H9 (cell line): Measurements from ENCODE around the gene ZDHHC17. TPM values are rescaled to one million over a fixed set of nuclear protein-coding genes. Genes with fewer than 3 reads are reported as not detected.
A peak's percentile ranks its signal among the peaks of the same experiment; 100 is the strongest.

Experiments
- DNase-seq: peaks from one replicate; pipeline ENCODE4 v3.0.0-alpha.2; 2017
- H2AFZ ChIP-seq: one replicate; pipeline ENCODE4 v1.6.1; 2013; ENCODE audit warnings: mild to moderate bottlenecking, low read length, control low read depth, moderate library complexity
- H2AK5ac ChIP-seq: 2 replicates; pipeline ENCODE4 v1.6.1; 2013; ENCODE audit warnings: low read length, control low read depth, mixed read lengths; ENCODE audit not compliant: insufficient read length
- H2BK120ac ChIP-seq: one replicate; pipeline ENCODE4 v1.6.1; 2013; ENCODE audit warnings: low read depth, mild to moderate bottlenecking, low read length, control low read depth, inconsistent platforms; ENCODE audit not compliant: poor library complexity, severe bottlenecking
- H2BK12ac ChIP-seq: 2 replicates; pipeline ENCODE4 v1.6.1; 2013; ENCODE audit warnings: low read length, control low read depth, mixed read lengths, low read depth; ENCODE audit not compliant: insufficient read length
- H2BK15ac ChIP-seq: 2 replicates; pipeline ENCODE4 v1.6.1; 2013; ENCODE audit warnings: low read depth, low read length, control low read depth
- H2BK20ac ChIP-seq: one replicate; pipeline ENCODE4 v1.6.1; 2013; ENCODE audit warnings: low read depth, mild to moderate bottlenecking, low read length, control low read depth, inconsistent platforms; ENCODE audit not compliant: poor library complexity, severe bottlenecking
- H2BK5ac ChIP-seq: 2 replicates; pipeline ENCODE4 v1.6.1; 2013; ENCODE audit warnings: low read length, control low read depth, mixed read lengths; ENCODE audit not compliant: insufficient read length
- H3K14ac ChIP-seq: 2 replicates; pipeline ENCODE4 v1.6.1; 2013; ENCODE audit warnings: low read length, control low read depth; ENCODE audit not compliant: insufficient read depth
- H3K18ac ChIP-seq: 2 replicates; pipeline ENCODE4 v1.6.1; 2013; ENCODE audit warnings: low read depth, mild to moderate bottlenecking, mixed read lengths, low read length, control low read depth; ENCODE audit not compliant: insufficient read length
- H3K23ac ChIP-seq: 2 replicates; pipeline ENCODE4 v1.6.1; 2013; ENCODE audit warnings: low read length, control low read depth, mixed read lengths, low read depth; ENCODE audit not compliant: insufficient read length
- H3K23me2 ChIP-seq: 2 replicates; pipeline ENCODE4 v1.6.1; 2013; ENCODE audit warnings: low read depth, mild to moderate bottlenecking, mixed read lengths, low read length, control low read depth; ENCODE audit not compliant: insufficient read length, poor library complexity, severe bottlenecking
- H3K27ac ChIP-seq: 2 replicates; pipeline ENCODE4 v1.5.1; 2013; ENCODE audit warnings: low read length, control low read depth, mixed read lengths, low read depth; ENCODE audit not compliant: insufficient read length
- H3K27me3 ChIP-seq: 2 replicates; pipeline ENCODE4 v1.6.1; 2013; ENCODE audit warnings: low read length, control low read depth, inconsistent platforms; ENCODE audit not compliant: insufficient read depth
- H3K4ac ChIP-seq: 2 replicates; pipeline ENCODE4 v1.6.1; 2013; ENCODE audit warnings: low read depth, mild to moderate bottlenecking, control low read depth, inconsistent platforms, low read length, moderate library complexity
- H3K4me1 ChIP-seq: 2 replicates; pipeline ENCODE4 v1.6.1; 2013; ENCODE audit warnings: low read length, control low read depth, inconsistent platforms; ENCODE audit not compliant: insufficient read depth
- H3K4me2 ChIP-seq: 2 replicates; pipeline ENCODE4 v1.6.1; 2013; ENCODE audit warnings: low read length, control low read depth, mixed read lengths; ENCODE audit not compliant: insufficient read length, insufficient read depth
- H3K56ac ChIP-seq: 2 replicates; pipeline ENCODE4 v1.6.1; 2013; ENCODE audit warnings: low read depth, mild to moderate bottlenecking, mixed read lengths, low read length, control low read depth; ENCODE audit not compliant: insufficient read length
- H3K79me1 ChIP-seq: 2 replicates; pipeline ENCODE4 v1.6.1; 2013; ENCODE audit warnings: low read depth, mild to moderate bottlenecking, moderate library complexity, low read length, control low read depth, inconsistent platforms; ENCODE audit not compliant: insufficient read depth, poor library complexity, severe bottlenecking
- H3K79me2 ChIP-seq: 2 replicates; pipeline ENCODE4 v1.6.1; 2013; ENCODE audit warnings: low read length, control low read depth, inconsistent platforms; ENCODE audit not compliant: insufficient read depth
- H3K9ac ChIP-seq: 2 replicates; pipeline ENCODE4 v1.6.1; 2013; ENCODE audit warnings: low read length, control low read depth, mixed read lengths; ENCODE audit not compliant: insufficient read length; ENCODE audit errors: extremely low read depth
- H3K9me3 ChIP-seq: one replicate; pipeline ENCODE4 v1.6.1; 2013; ENCODE audit warnings: low read depth, low read length, inconsistent platforms; ENCODE audit not compliant: control insufficient read depth
- H3T11ph ChIP-seq: one replicate; pipeline ENCODE4 v1.6.1; 2013; ENCODE audit warnings: mild to moderate bottlenecking, low read length, control low read depth, inconsistent platforms
- H4K20me1 ChIP-seq: one replicate; pipeline ENCODE4 v1.6.1; 2013; ENCODE audit not compliant: control insufficient read depth, insufficient read length, insufficient read depth
- H4K5ac ChIP-seq: 2 replicates; pipeline ENCODE4 v1.6.1; 2013; ENCODE audit warnings: low read depth, mild to moderate bottlenecking, mixed read lengths, low read length, control low read depth; ENCODE audit not compliant: insufficient read length
- H4K8ac ChIP-seq: replicated peaks from 2 replicates; pipeline ENCODE4 v1.6.1; 2013; ENCODE audit warnings: low read length, control low read depth, mixed read lengths, low read depth; ENCODE audit not compliant: insufficient read length
- H4K91ac ChIP-seq: 2 replicates; pipeline ENCODE4 v1.6.1; 2013; ENCODE audit warnings: low read depth, mild to moderate bottlenecking, moderate library complexity, mixed read lengths, low read length, control low read depth; ENCODE audit not compliant: insufficient read length
- H3K27ac Mint-ChIP-seq, 3 experiments: 2 replicates in 2 of 3; 3 replicates in 1 of 3; pipeline ENCODE4 v1.8.0; 2020 to 2021; ENCODE audit warnings: mixed read lengths in 3 of 3, mild to moderate bottlenecking in 1 of 3, moderate library complexity in 1 of 3
- H3K27me3 Mint-ChIP-seq: 2 replicates; pipeline ENCODE4 v1.8.0; 2021; ENCODE audit warnings: low read depth, mild to moderate bottlenecking, moderate library complexity, mixed read lengths
- H3K36me3 Mint-ChIP-seq, 3 experiments: 2 replicates in 2 of 3; 3 replicates in 1 of 3; pipeline ENCODE4 v1.8.0; 2020 to 2021; ENCODE audit warnings: low read depth in 3 of 3, mixed read lengths in 3 of 3; ENCODE audit not compliant: insufficient read depth in 1 of 3
- H3K4me1 Mint-ChIP-seq, 2 experiments: 2 replicates each; pipeline ENCODE4 v1.8.0; 2020; ENCODE audit warnings: mixed read lengths in 2 of 2
- H3K4me3 Mint-ChIP-seq, 2 experiments: 2 replicates in 1 of 2; 3 replicates in 1 of 2; pipeline ENCODE4 v1.8.0; 2020 to 2021; ENCODE audit warnings: mild to moderate bottlenecking in 2 of 2, mixed read lengths in 2 of 2, moderate library complexity in 1 of 2
- H3K9me3 Mint-ChIP-seq, 2 experiments: 2 replicates in 1 of 2; 3 replicates in 1 of 2; pipeline ENCODE4 v1.8.0; 2020; ENCODE audit warnings: mild to moderate bottlenecking in 2 of 2, mixed read lengths in 2 of 2, moderate library complexity in 1 of 2
- WGBS: extraction: QIAGEN DNeasy Blood & Tissue Kit; methylation state at CpG from one replicate; pipeline ENCODE4 v1.1.7; 2013; ENCODE audit warnings: missing lambda C conversion rate, low lambda C conversion rate, mixed read lengths; ENCODE audit not compliant: insufficient read length; ENCODE audit errors: extremely low coverage; 5-methylcytosine and 5-hydroxymethylcytosine counted together
- total RNA-seq: library from RNA; stranded (reverse); gene quantifications from 2 replicates; pipeline ENCODE4 v1.2.1, GENCODE V29; 2021
- TF ChIP-seq, protein P1 (sequence below): fragments of 200-600 bp; sonication (generic); conservative IDR thresholded peaks from 3 replicates; pipeline ENCODE4 v1.8.0; 2021; ENCODE audit warnings: antibody characterized with exemption, mild to moderate bottlenecking

ZDHHC17 gene
- total RNA-seq, 1 experiment from 2014 or later, result 32.6 TPM

GRCh38 chr12:76871742-76872141, 107.8 kb downstream of the ZDHHC17 start:
- H3K79me1 ChIP-seq, result peaks cover 3% of the 10 kb centered on the region
- H3K14ac ChIP-seq, result no peak overlapping the region
- no peak overlapping the region for H4K5ac ChIP-seq
- no peak overlapping the region for H3K27ac ChIP-seq
- H2AK5ac ChIP-seq, result no peak overlapping the region
- WGBS, result no CpG with 5 or more reads among the region's 3 CpGs
- TF ChIP-seq, protein P1, sequence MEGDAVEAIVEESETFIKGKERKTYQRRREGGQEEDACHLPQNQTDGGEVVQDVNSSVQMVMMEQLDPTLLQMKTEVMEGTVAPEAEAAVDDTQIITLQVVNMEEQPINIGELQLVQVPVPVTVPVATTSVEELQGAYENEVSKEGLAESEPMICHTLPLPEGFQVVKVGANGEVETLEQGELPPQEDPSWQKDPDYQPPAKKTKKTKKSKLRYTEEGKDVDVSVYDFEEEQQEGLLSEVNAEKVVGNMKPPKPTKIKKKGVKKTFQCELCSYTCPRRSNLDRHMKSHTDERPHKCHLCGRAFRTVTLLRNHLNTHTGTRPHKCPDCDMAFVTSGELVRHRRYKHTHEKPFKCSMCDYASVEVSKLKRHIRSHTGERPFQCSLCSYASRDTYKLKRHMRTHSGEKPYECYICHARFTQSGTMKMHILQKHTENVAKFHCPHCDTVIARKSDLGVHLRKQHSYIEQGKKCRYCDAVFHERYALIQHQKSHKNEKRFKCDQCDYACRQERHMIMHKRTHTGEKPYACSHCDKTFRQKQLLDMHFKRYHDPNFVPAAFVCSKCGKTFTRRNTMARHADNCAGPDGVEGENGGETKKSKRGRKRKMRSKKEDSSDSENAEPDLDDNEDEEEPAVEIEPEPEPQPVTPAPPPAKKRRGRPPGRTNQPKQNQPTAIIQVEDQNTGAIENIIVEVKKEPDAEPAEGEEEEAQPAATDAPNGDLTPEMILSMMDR, result no peak
- no peak overlapping the region for H2BK20ac ChIP-seq
- no peak overlapping the region for H3K4ac ChIP-seq
- H3K36me3 Mint-ChIP-seq, result peaks cover 11 to 22% (median 17%) of the 10 kb centered on the region in 3 experiments; a peak in 6 of 7 replicates
- H4K20me1 ChIP-seq, result no peaks in the 10 kb centered on the region
- no peak overlapping the region for H2BK12ac ChIP-seq
- no peaks in the 10 kb centered on the region for H3K27me3 ChIP-seq
- no peak for DNase-seq
- no peak overlapping the region for H3K56ac ChIP-seq
- H3K27ac Mint-ChIP-seq, result peak overlapping the region in 1 of 3 experiments; percentile 21; a peak in 1 of 7 replicates
- H3K4me1 ChIP-seq, result peaks cover 13% of the 10 kb centered on the region
- no peak overlapping the region for H4K8ac ChIP-seq
- H2BK5ac ChIP-seq, result no peak overlapping the region
- H2BK15ac ChIP-seq, result no peak overlapping the region
- no peak overlapping the region for H4K91ac ChIP-seq
- H3K4me2 ChIP-seq, result no peak overlapping the region
- no peak overlapping the region for H3T11ph ChIP-seq
- no peak overlapping the region for H2AFZ ChIP-seq
- H3K9ac ChIP-seq, result no peak overlapping the region
- H3K23me2 ChIP-seq, result no peaks in the 10 kb centered on the region
- no peak overlapping the region for H3K23ac ChIP-seq
- H3K79me2 ChIP-seq, result peaks cover 10% of the 10 kb centered on the region; the same call in 1 of the 2 replicates
- H3K27me3 Mint-ChIP-seq, result no peaks in the 10 kb centered on the region
- no peak overlapping the region for H2BK120ac ChIP-seq
- H3K4me3 Mint-ChIP-seq, result no peak overlapping the region
- H3K9me3 Mint-ChIP-seq, result no peaks in the 10 kb centered on the region
- no peak overlapping the region for H3K18ac ChIP-seq
- peaks cover 50 to 60% of the 10 kb centered on the region in 2 experiments for H3K4me1 Mint-ChIP-seq
- H3K9me3 ChIP-seq, result no peaks in the 10 kb centered on the region
